Measurements from ENCODE around the gene SLC16A9.

The SLC16A9 gene

DNA sequence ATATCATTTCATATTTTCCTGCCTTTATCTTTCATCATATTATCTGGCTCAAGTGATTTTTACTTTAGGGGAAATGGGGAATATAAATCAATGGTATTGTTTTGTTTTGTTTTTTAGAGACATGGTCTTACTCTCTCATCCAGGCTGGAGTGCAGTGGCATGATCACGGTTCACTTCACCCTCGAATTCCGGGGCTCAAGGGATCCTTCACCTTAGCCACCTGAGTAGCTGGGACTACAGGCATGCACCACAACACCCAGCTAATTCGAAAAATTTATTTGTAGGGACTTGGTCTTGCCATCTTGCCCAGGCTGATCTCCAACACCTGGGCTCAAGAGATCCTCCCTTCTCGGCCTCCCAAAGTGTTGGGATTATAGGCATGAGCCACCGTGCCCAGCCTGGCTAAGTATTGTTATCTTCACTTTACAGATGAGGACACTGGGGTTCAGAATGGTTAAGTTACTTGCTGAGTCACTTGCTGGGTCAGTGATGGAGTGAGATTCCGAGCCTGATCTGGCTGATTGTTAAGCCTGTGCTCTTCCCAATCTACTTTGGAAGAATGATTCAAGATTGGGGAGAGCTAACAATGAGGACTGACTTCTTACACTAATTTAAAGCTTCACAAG, 3.7 kb upstream of the SLC16A9 start:
- DNase-seq = no peak

DNA sequence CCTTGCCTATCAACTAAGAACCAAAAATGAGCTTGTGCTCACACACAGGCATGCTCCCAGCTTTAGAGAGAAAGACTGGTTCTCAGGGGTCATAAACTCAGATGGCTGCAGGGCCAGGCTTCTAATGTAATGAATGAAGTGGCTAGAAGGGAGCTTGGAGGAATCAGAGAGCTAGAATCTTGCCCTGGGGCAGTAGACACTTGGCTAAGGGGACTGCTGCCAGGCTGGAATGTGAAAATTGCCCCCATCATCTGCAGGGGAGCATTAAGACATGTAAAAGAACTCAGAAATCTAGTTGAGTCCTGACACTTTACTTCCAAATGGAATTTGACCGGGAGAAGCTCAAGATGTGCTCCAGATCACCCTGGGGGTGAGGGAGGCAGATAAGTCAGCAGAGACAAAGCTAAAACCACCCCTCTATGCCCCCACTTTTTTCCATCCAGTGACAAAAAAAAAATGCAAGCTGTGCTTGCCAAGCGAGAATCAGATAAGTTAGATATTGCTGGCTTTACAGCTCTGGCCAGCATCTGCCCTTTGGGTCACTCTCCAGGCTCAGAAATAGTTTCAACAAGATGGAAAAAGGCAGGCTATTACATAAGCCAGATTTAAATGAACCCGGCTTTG, 2.3 kb upstream of the SLC16A9 start:
- no peak for DNase-seq

DNA sequence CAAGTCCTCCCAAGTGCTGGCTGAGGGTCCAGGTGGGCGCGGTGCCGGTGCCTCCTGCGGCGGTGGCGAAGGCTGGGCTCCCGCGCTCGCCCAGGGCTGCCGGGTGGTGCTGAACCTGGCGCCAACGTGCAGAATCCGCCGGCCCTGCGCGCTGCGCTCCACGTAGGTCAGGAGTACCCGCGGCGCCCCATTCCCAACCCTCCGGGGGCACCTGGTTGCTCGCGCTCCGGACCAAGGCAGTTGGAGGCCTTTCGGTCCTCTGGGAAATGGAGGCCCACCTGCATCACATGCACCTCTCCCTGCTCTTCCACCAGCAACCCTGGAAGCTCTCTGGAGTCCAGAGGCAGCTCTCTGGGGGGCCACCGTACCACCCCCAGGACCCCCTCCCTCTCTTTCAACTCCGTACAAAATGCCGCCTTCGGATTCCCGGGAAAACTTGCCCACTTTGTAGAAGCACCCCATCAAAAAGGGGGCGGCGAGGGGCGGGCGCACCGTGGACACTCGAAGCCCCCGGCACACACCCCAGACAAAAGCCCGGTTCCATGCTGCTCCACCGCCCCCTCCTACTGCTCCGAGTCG, 745 bp downstream of the SLC16A9 start:
- no peak for DNase-seq

DNA sequence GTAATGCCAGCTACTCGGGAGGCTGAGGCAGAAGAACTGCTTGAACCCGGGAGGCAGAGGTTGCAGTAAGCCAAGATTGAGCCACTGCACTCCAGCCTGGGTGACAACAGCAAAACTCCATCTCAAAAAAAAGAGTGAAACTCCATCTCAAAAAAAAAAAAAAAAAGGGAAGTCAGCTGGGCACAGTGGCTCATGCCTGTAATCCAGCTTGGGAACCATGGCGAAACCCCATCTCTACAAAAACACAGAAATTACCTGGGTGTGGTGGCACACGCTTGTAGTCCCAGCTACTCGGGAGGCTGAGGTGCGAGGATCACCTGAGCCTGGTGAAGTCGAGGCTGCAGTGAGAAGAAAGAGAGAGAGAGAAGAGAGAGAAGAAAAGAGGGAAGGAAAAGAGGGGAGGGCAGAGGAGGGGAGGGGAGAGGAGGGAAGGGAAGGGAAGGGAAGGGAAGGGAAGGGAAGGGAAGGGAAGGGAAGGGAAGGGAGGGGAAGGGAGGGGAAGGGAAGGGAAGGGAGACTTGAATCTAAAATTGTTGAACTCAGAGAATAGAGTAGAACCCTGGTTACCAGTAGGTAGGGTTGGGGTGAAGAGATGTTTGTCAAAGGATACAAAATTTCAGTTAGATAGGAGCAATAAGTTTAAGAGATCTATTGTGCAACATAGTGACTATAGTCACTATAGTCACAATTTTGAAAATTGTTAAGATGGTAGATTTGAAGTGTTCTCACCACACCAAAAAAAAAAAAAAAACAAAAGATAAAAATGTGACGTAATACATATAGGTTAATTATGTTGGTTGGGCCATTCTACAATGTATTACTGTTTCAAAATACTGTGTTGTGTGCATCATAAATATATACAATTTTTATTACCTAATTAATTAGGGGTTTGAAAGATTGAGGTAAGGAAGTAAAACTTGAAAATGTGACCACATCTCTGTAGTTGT, 2.5 kb downstream of the SLC16A9 start:
- DNase-seq = no peak

DNA sequence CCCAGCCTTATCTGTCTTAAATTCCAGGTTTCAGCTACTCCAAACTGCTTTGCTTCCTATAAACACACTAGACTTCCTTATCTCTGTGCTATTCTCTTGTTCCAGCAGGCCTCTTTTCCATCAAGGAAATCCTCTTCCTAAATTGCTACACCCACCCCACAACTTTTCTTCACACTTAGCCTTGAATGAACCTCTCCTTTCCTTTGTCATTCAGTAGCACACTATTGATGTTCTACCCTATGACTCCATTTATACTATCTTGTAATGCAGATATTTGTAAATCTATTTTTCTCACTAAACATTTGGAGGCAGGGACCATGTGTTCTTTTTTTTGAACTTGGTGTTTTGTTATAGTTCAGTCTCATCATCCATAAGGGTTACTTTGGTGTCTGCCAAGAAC, 3.7 kb downstream of the SLC16A9 start:
- DNase-seq = no peak

DNA sequence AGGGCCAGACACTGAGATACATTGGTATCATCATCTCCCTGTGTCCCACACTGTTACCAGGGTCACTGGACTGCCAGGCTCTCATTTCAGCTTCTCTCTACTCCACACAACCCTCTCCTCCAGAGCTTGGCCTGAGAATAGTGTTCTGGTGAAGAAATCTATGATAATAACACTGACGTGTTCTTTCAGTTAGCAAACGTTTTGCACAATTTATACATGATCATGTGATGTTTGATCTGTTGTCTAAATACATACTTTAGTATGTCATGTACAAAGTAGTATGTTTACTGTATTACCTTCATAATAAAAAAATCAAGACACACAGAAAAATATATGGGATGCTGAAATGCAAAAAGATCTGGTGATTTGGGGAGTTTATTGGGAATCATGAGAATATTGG, 5.0 kb downstream of the SLC16A9 start:
- DNase-seq = no peak

DNA sequence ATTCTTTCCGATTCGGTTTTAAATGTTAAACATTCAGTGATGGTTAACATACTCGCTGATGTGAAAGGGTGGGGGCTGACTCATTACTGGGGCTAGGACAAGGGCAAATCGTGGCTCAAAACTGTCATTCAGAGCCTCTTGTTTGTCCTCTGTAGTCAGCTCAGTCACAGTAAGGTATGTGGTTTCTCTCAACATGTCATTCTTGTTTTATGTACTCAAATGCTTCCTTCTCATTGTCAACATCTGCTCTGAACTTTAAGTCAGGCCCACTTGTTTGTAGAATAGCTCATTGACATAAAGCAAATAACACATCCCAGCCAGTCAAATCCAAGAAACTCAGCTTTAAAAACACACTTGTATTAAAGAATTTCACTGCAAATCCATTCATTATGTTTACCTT, 7.3 kb downstream of the SLC16A9 start:
- DNase-seq = no peak

DNA sequence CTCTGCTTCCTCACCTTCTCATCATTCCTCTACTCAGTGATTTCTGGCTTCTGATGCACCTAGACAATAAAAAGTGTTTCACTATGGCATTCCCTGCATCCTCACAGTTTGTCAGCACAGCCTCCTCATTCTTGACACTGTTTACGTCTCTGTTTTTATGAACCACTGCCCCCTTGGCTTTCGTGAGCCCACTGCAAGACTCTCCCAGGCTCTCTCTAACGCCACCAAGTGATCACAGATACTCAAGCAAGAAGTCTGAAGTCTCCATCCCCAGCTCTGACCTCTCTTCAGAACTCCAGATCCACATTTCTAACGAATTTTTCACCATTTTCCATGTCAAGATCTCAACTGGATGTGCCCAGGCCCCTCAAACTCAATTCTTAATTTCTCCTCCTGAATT, 8.9 kb downstream of the SLC16A9 start:
- no peak for DNase-seq

DNA sequence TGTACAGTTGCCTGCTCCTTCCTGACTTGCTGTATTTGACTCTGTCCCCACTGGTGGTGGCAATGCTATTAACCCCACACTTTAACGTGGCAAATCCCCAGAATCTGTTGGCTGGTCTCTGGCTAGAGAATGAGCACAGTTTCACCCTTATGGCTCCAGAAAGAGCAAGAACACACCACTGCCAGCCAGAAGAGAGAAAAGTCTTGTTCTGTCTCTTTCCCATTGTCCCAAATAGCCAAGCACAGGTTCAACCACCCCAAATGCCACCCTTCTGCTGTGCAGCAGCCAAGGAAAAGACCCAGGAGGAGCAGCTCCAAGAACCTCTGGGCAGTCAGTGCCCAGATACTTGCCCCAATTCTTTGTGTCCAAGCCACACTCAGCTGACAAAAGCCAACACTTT, 11.3 kb downstream of the SLC16A9 start:
- no peak for DNase-seq

DNA sequence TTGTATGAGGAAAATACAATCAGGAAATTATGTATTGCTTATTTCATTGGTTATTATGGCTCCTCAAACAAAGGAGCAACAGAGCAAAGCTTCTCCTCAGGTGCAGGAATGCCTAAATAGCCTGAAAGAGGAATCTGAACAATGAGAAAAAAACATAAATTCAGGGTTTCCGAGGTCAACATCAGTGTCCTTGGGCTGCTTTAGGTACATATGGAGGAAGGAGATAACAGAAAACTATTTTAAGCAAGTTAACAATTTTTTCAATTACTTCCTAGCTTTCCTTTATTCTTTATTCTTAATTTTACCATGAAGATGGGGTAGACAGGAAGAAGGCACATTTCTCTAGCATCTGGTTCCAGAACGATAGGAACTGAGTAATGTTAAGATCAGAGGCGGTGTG, 14.0 kb downstream of the SLC16A9 start:
- DNase-seq = no peak

DNA sequence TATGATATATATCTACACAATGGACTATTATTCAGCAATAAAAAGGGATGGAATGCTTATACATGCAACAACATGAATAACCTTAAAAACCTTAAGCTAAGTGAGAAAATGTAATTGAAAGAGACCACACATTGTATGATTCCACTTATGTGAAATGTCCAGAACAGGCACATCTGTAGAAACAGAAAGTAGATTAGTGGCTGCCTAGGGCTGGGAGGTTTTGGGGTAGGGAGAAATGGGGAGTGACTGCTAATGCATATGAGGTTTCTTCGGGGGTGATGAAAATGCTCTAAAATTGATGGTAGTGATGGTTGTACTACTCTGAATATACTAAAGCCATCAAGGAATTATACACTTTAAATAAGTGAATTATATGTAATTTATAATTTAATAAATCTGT, 14.7 kb downstream of the SLC16A9 start:
- no peak for DNase-seq

DNA sequence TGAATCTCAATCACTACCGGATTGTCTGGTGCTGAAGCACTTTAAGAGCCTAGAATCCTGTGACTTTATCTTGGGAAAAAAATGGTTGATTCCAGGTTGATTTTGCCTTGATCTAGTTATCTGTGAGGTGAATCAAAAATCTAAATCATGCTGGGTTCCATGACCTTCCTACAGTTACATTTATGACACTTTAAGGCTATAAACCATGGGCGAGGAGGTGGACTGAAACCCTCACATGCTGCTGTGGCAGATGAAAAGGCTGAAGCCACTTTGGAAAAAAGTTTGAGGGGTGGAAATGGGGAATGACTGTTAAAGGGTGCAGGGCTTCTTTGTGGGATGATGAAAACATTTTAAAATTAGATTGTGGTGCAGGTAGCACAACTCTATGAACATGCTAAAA, 17.5 kb downstream of the SLC16A9 start:
- DNase-seq = no peak

DNA sequence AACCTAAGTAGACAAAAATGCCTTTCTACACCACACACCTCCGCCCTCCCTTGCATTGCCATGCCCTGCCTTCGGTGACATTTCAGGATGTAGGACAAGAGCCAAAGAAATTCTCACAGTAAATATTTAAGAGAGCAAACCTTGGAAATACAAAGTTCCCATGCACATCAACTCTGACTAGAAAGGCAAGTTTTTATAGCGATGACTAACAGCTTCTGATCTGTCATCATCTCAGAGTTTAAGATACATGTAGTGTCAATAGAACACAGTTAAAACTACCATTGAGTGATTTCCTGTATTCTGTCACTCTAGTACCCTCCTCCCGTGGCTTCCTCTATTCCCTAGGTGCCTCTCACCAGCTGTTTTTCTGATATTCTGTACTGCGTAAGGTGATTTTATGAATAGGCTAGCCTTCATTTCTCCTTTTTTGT, 20.7 kb downstream of the SLC16A9 start:
- no peak for DNase-seq

DNA sequence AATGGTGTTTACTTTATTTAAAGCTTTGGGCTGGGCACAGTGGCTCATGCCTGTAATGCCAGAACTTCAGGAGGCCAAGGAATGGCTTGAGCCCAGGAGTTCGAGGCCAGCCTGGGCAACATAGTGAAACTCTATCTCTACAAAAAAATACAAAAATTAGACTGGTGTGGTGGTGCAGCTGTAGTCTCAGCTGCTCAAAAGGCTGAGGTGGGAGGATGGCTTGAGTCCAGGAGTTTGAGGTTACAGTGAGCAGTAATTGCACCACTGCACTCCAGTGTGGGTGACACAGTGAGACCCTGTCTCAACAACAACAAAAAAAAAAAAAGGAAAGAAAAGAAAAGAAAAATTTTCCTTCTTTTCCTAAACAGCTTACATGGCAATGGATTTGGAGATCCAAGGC, 22.0 kb downstream of the SLC16A9 start:
- no peak for DNase-seq

DNA sequence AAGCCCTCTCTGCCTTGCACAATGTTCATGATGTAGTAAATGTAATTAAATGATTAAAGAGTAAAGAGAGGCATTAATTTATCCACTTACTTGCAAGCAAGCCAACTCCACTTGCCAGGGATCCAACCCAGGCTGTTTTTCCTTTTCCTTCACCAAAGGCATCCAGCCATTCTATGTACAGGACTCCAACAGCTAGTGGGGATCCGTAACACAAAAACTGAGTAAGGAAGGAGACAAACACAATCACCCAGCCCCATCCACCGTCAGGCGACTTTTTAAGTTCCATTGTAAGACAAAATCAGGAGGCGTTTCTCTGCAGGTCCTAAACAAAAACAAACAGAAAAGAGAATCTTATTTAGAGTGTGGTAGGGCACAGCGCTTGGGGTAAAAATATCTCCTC, 25.6 kb downstream of the SLC16A9 start:
- no peak for DNase-seq

DNA sequence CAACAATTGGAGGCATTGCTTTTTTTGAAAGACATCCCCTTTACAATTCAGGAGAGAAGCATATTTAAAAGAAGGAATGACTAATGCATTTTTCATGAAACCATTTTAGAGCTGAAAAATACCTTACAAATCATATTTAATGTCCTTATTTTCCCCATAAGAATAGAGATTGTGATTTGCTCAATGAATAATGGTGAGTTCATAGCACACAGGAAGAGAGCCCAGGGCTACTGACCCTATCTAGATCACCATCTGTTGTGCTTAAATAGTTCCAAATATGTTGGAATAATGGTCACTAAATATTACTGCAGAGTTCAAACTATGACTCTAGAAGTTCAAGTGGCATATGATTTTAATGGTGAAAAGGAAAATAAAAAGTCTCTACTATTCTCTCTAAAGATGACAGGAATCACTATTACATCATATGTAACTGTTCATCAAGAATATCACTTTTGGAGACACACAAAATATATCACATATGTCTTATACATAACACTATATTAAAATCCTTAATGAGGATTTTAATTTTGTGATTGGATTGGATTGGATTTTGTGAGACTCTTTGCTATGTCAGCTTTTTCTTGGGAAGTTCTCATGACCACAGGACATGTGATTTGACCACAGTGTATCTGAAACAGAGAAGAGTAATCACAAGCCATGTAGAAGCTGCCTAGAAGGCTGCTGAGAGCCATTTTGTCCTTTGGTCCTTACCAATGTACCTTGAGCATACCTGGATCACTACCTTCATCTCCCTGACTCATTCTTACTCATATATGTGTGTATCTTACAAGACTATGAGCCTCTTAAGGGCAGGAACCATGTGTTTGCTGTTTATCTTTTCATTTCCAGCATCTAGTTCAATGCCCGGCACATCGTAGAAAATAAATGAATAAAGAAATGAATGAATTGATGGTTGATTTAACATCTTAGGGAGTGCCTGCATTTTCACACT, 26.4 kb downstream of the SLC16A9 start:
- DNase-seq = no peak

DNA sequence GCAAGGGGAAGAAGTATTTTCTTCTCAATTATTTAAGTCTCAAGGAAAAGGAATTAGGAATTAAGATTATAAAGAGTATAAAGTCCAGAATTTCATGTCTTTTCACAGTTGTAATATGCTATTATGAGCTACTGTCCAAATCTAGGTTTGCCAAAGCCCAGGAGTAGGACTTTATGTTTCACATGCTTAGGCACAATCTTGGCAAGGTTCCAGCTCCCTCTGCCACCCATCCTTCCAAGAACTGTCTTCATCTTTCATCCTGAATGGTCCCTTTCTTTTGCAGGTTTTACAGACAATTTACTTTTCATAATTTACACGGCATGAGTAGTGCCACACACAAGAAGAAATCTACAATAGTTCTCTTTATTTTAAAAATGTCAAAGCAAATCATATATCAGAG, 29.5 kb downstream of the SLC16A9 start:
- no peak for DNase-seq

DNA sequence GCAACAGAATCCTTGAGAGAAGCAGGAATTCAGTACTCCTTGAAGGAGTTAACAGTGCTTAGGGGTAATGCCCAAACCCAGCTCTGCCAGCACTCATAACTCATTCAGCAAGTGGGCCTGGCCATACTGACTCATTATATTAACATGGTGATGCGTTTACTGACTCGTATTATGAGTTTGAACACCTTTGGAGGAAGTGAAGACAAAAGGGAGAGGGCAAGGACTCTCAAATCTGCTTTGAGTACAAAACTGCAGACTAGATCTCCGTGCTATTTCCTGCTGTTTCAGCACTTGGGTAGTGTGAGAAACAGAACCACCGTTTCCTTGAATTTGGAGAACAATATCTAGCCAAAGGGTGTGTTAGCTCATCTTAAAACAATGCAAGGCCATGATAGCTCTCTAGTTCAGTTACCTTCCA, 30.8 kb downstream of the SLC16A9 start:
- DNase-seq = no peak

DNA sequence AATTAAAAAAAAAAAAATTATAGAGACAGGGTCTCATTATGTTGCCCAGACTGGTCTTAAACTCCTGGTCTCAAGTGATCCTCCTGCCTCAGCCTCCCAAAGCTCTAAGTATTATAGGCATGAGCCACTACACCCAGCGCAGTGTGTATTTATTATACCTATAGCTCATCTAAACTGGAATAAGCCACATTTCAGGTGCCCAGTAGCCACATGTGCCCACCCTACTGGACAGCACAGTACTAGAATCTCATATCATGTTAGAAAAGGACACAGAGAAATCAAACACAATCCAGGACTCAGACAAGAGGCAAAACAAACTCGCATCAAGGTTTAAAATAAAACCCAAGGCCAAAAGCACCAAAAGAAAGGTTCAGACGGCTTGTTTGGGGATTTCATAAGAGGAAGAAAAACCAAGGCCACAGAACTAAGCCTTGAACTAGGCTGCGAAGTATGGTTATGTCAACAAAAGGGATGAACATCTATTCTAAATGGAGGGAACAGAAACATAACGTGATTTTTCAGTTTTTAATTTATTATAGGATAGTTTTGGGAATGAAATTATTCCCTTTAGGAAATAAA, 32.3 kb downstream of the SLC16A9 start:
- DNase-seq = no peak

DNA sequence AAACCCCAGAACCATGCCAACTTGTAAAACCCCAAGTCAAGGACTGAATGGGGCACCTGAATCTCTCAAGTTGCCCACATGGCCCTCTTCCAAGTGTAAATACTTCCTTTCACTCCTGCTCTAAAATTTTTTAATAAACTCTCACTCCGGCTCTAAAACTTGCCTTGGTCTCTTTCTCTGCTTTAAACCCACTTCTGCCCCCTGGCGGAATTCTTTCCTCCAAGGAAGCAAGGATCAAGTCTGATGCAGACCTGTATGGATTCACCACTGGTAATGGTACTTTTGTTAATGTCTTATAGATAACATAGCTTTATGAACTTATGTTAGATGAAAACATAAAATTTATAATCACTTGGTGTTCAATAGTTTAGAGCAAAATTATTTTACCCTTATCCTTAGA, 33.8 kb downstream of the SLC16A9 start:
- DNase-seq = no peak

DNA sequence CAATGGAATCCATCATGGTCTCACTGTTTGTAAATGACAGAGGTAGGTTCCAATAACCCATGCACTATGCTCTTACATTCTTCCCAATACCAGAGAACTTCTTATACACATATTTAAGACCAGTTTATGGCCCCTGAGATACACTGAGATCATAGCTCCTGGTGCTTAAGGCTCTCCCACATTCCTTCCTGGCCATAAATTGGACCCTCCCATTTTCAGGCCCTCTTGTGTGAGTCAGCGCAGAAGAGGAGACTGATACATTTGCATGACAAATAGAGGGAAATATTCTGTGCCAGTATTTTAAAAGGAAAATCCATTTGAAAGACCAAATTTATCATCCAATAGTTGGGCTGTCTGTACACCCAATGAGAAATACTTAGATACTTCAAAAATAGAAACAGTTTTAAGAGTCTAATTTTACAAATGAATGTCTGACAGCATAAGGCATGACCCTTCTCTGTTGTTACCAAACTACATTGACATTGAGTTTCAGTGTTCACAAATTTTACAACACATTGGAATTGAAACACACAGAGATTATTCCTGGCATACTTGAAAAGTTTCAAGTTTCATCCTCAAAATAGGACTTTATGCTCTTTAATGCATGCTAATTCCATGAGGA, 35.3 kb downstream of the SLC16A9 start:
- DNase-seq = no peak

All from NCI-H2227 treated with DMSO at 0.1 percent for 48 hours (cell line).